NK-92 treated with Interleukin-12 subunit alpha and Interleukin-12 subunit beta, amount 100 ng/mL, for 24 hours (cell line): ENCODE data around the gene C22orf42.
A peak's percentile ranks its signal among the peaks of the same experiment; 100 is the strongest.
"Not testable (repeated sequence)": the region's sequence is repeated elsewhere in the genome, so short reads cannot be mapped to it uniquely, and the experiment has no call there.

ENCODE experiments used
- DNase-seq: peaks from one replicate; lab custom pipeline; 2025; lab: John Stamatoyannopoulos, UW

The C22orf42 gene

DNA sequence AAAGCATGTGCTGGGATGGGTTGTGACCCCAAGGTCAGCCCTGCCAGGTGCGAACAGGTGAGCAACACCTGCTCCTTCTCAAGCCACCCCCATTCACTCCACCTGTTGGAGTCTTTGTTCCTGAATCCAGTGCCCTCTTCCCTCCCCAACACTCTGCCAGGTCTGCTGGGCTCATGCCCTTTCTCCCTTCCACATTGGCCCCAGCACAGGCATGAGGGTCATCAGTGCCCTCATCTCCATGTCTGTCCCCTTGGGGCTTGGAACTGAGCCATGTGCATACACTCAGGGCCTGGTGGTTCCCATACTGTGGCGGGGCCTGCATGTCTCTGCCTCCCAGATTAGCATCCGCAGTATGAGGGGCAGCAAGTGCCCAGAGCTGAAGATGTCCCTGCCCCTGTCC, 26.7 kb upstream of the C22orf42 start:
- DNase-seq = no peak

DNA sequence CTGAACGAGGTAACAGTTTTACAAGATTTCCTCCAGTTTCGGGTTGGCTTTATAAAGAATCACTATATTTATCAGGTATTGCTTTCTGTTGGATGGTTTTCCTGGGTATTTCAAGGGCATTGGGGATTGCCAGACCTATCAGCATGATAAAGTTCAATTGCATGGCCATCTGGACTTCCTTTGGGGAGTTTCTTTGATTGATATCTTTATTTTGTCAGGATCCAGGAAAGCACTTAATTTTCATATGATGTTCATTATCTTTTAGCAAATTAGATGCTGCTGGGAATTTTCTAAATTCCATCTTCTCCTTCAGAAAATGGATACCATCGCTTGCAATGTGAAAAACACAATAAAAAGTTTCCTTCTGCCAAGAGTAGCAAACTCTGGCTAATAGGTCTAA, 24.5 kb upstream of the C22orf42 start:
- no peak for DNase-seq

DNA sequence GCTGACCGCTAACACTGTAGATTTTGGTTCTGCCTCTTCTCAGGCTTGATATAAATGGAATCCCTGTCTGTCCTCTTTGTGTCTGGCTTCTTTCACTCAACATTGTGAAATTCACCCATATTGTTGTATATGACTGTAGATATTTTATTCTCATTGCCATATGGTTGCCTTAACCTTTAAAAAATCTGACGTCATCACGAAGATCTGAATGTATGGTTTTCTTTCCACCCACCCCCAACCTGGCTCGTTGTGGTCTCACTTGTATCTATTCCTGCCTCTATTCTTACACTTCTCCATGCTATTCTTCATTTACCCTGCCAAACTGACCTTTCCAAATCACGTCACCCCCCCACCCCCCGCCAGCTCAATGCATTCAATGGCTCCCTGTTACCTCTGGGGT, 21.9 kb upstream of the C22orf42 start:
- no peak for DNase-seq

DNA sequence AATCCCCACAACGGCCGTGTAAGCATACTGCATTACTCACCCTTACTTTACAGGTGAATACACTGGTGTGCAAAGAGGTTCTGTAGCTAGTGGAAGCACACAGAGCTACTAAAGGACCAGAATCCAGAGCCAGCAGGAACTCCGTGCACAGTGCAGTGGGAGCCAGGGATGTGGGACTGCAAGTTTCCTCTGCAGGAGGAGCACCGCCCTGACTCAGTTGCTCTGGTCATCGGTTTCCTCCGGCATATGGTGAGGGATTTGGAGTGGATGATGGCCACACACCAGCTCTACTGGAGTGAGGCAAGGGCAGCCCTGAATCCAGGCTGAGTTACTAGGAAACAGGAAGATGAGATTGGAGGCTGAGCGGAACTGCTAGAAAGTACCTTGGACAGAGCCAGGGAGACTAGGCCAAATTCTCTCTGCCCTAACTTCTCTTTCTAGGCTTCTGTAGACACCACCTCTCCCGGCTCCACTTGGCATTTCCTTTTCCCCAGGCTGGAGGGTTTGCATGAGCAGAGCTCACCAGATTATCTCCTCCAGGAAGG, 18.2 kb upstream of the C22orf42 start:
- DNase-seq = no peak

DNA sequence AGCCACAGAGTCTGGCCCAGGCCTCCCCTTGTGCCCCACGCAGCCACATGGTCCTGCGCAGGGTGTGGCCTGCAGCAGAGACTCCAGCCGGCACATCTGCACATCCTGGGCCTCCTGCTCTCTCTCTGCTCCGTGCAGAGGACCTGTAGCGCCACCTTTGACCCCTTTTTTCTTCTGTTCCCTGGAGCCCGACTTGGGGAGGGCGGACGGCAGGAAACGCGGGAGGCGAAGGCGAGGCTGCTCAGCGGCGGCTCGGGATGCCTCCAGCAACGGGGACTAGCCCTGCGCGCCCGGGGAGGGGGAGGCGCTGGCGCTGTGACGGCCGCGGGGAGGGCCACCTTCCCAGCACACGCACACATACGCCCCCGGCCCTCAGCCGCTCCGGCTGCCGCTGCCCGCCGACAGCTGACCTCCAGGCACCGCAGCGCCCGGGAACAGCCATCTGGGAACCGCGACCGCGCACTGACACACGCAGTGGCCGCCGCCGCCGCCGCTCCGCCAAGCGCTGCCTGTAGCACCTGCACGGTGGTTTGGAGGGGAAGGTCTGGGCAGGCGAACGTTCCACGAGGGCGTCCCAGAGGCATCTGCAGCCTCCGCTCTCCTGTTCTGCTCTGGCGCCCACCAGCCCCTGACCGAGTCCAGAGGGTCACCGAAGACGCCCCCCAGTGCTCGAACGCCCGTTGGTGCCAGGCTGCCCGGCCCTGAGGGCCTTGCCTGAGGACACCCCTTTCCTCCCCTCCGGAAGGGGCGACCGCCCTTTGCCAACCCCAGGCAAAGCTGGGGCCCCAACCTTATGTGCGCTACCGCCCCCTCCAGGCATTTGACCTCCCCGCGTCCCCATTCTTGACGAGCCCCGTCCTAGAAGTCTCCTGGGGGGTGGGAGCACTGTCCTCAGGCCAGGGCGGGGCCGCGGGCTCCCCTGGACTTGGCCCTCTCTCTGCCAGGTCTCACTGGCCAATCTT, 16.9 kb upstream of the C22orf42 start:
- DNase-seq = no peak

DNA sequence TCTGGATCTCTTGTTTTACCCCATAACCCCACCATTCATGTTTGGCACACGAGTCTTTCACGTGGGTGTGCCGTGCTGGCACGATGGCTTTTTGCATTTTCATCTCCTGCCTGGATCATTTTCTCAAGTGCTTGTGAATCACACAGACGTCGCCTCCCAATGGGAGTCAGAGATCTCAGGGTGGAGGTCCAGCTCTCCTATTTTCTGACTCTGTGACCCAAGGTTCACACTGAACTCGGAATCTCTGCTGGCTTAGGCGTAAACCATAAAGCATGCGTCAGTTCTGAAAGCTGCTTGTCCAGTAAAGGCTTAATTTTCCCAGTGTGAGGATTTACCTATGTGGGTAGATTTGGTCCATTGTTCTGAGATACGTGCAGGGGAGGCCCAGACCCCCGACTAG, 16.0 kb upstream of the C22orf42 start:
- no peak for DNase-seq

DNA sequence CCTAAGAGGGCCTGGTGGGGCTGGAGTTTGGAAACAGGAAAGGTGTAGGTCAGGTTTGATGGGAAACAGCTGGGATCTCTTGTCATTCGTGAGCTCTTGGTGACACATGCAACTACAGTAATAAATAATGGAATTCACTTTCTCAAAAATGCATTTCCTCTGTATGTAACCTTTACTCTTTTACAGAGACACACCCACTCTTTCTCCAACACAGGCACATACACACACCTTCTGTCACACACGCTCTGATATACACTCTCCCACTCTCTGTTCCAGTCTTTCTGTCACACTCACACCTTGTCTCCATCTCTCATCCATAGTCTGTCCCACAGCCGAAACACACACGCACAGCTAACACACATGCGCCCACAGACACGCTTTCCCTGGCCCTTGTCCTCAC, 6.6 kb upstream of the C22orf42 start:
- DNase-seq = no peak

DNA sequence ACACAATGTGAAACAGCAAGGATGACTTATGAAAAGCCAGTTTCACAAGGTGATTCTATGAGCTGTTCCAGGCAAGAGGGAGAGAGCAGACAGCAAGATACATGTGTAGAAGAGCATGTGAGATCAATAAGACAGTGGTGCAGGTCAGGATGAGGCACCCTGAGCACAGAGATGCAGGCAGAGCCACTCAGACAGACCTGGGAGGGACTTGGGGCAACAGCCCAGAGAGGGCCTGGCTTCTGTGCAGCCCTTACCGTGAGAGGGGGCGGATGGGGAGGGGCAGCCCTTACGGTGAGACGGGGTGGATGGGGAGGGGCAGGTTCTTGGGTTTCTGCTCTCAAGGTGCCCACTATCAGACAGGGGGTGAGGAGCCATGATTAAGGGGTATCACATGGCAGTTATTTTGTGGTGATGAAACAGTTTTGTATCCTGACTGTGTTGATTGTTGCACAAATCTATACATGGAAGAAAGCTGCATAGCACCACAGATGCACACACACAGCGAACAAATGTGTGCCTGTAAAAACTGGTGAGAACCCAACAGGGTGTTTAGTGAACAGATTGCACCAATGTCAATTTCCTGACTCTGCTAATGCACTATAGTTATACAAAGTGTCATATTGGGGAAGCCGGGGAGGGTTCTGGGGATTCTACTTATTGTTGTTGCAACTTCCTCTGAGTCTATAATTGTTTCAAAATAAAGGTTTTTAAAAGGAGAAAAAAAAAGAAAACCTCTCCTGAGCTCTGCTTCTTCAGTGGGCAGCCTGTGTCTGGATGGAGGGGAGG, 5.2 kb upstream of the C22orf42 start:
- peak; percentile 46 for DNase-seq

DNA sequence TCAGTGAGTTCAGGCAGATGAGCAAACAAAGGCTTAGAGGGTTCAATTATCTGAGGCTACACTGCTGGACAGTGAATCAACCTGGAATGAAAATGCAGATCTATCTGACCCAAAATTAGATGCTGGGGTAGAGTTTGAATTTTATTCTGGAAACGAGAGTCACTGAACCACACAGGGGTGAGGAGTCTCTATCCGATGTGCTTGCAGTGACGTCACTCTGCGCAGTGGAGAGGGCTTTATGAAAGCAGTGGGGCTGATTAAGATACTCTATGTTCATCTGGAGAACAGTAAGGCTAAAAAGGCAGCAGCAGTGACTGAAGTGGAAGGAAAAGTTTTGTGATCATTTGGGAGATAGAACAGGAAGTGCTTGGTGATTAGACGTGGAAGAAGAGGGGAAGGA, 1.3 kb upstream of the C22orf42 start:
- not testable (repeated sequence) for DNase-seq

DNA sequence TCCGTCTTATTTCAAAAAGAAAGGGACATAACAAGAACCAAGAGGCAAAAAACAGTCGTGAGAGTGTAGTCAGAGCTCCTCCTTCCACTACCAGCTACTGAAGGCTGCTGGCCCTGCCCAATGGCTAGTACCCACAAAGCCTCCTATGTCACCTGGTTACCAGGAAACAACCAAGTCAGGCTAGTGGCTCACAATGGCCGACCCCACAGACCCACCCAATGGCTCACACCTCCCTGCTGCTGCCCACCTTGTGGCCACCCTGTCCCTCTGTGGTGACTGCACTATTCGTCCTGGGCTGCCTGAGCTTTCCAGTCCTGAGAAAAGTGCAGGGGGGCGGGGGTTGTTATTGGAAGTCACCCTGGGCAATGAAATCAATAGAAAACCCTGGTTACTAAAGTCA, 1.5 kb downstream of the C22orf42 start:
- DNase-seq = not testable (repeated sequence)

DNA sequence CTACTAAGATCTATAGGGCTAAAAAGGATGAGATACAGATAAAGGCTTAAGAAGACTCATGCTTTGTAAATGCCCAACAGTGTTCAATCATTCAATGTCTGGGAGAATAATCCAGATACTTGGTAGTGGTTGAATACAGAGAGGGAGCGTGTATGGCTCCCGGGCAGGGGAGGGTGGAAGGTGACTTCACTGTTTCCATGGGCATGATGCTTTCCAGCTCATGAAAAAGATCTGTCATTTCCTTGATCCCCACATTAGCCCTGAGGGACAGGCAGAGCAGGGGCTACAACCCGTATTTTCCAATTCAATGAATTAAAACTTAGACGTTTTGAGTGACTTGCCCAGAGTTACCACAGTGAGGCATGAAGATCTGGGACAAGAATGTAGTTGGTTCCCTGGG, 4.4 kb downstream of the C22orf42 start:
- not testable (repeated sequence) for DNase-seq

DNA sequence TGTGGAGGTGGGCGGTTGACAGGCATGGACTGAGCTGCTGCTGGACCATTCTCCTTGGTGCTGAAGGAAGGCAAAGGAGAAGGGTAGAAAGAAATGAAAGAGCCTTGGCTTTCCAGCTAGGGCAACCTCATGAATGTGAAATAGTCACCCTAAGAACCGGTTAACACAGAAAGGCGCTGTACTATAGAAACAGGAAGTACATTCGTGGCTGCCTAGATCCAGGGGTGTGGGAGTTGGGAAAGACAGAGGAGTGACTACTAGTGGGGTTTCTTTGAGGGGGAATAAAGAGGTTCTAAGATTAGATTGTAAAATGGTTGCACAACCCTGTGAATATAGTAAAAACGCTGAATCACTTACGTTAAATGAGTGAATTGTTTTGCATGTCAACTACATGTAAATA, 7.5 kb downstream of the C22orf42 start:
- DNase-seq = not testable (repeated sequence)

DNA sequence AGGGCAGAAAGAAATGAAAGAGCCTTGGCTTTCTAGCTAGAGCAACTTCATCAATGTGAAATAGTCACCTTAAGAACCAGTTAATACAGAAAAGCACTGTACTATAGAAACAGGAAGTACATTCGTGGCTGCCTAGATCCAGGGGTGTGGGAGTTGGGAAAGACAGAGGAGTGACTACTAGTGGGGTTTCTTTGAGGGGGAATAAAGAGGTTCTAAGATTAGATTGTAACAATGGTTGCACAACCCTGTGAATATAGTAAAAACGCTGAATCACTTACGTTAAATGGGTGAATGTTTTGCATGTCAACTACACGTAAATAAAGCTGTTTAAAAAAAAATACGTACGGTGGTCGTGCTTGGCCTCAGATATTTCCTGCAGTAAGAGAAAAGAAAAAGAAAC, 8.5 kb downstream of the C22orf42 start:
- DNase-seq = not testable (repeated sequence)

DNA sequence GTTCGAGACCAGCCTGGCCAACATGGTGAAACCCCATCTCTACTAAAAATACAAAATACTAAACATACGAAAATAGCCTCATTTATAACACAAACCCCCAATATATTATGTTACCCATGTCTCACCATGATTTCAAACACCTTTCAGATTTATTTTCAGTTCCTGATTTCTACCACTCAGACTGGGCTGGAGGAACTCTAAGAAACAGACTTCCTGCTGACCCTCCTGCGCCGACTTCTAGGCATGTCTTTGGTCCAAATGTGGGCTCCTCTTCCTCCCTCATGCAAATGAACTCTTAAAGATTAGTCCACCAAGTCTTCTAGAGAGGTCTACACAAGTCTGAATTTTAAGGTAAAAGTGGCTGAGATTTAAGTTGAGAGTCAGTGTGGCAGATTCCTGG, 10.7 kb downstream of the C22orf42 start:
- DNase-seq = not testable (repeated sequence)

DNA sequence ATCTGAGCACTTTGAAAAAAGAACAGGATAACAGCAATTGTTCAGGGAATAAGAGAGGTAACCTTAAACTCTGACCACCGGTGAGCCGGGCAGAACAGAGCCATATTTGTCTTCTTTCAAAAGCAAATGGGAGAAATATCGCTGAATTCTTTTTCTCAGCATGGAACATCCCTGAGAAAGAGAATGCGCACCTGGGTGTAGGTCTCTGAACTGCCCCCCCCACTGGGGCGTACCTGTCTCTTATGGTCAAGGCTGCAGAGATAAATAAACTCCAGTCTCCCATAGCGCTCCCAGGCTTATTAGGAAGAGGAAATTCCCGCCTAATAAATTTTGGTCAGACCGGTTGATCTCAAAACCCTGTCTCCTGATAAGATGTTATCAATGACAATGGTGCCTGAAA, 12.0 kb downstream of the C22orf42 start:
- not testable (repeated sequence) for DNase-seq

DNA sequence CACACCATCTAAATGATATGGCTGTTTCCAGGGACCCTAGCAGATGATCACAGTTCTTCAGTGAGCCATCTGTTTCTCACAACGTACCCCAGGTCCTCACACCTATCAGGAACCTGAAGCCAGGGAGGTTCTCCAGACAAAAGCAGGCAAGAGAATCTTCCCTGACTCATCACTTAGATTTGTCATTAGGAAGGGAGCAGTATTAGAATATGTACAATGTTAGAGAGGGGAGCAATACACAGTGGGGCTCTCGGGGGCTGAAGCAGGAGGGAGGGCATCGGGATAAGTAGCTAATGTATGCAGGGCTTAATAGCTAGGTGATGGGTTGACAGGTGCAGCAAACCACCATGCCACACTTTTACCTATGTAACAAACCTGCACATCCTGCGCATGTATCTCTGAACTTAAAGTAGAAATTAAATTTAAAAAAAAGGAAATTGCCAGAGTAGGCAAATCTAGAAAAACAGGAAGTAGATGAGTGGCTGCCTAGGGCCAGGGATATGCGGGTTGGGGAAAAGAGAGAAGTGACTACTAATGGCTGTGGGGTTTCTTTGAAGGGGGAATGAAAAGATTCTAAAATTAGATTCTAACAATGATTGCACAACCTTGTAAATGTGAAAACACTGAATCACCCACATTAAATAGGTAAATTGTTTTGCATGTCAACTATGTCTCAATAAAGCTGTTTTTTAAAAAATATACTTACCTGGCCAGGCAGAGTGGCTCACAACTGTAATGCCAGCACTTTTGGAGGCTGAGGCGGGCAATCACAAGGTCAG, 14.4 kb downstream of the C22orf42 start:
- peak; percentile 16 for DNase-seq

DNA sequence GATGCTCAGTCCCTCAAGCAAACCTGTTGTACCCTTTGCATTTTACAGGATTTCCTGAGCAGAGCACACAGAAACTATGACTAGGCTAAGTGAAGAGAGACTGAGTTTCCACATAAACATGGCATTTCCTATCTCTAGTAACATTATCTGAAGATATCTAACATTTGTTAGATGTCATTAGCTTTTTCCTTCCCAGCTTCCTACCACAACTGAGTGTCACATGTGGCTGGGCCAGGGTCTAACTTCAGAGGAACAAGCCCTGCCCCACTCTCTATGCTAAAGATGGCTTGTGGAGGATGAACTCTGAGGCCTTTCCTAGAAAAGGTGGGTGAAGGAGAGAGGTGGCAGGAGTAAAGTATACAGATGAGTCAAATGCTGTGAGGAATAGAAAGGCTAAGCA, 16.5 kb downstream of the C22orf42 start:
- no peak for DNase-seq

DNA sequence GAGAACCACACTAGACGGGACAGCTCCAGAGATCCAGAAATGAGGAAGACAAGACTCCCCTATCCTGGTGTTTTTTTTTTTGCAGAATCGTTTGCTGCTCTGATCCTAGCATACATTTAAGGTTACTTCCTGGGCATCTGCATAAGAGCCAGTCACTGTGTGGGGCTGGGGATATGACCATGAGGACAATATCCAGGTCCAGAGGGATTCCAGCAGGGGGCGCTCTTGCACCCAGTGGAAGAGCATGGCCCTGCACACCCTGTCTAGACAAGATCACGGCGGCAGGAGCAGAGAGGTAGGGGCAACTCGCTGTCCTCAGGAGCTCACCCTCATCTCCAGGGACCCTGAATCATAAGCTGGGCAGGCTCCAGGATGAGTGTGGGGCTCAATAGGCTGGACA, 18.4 kb downstream of the C22orf42 start:
- DNase-seq = peak; percentile 25

DNA sequence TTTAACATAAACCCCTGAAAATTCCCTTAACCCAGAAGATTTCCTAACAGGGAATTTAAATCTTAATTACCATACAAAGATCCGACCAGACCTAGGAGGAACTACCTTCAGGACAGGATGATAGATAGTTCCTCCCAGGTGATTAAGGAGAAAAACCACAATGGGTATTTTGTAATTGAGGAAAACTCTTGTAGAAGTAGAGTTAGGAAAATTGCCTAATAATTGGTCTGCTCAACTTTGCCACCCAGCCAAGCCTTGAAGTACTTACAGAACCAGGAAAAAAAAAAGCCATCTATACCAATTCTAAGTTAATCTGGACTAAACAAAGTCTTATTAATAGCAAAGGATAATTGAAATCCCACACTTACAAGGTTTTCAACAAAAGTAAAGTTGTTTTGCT, 20.5 kb downstream of the C22orf42 start:
- not testable (repeated sequence) for DNase-seq

DNA sequence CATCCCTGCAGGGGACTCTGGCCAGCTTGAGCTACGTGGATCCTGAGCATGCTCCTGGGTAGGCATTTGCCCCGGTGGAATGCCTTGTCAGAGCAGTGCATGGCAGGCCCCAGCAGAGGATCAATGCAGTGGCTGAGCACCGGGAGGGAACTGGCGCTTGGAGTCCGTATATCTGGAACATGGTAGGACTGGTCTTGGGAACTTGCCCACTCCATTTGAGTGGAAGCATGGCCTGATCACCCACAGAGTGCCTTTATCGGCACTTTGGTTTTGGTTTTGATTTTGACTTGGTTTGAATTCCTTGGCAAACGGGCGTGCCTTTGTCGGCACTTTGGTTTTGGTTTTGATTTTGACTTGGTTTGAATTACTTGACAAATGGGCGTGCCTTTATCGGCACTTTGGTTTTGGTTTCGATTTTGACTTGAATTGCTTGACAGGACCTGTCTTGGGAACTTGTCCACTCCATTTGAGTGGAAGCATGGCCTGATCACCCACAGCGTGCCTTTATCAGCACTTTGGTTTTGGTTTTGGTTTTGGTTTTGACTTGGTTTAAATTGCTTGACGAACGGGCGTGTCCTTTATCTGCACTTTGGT, 21.3 kb downstream of the C22orf42 start:
- DNase-seq = peak; percentile 16

DNA sequence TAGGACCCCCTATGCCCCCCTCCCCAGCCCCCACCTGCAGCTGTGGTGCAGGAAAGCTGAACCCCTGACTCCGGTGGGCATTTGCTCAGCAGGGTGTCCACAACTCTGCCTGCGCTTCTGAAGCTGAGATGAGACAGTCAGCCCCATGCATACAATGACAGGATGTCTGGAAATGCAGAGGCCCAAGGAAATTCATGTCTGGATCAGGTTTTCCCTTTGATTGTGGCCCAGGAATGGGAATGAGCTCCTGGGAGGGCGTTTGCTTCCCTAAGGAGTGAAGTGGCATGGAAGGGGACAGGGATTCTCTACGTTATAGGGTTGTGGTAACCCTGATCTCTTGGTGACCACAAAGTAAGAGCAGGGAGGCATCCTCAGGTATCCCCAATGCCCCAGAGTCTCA, 22.2 kb downstream of the C22orf42 start:
- DNase-seq = not testable (repeated sequence)

DNA sequence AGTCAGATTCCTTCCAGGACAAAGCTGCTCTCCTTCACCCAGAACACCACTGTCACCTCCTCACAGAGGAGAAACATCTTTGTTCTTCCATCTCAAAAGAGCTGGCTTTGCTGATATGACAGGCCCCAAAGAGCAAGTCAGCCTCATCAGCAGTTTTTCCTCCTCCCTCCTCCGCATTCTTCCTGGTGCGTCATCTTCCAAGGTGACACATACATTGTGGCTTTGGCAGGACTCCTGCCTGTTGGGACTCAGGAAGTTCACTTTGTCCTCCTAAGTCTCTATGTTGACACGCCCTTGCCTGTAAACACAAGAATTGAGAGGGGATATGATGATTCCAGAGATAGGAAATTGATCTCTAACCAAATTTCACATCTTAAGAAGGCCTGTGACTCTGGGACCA, 23.1 kb downstream of the C22orf42 start:
- DNase-seq = not testable (repeated sequence)
